IPS-18c (cell line): ENCODE data around the gene STOM.
A peak's percentile ranks its signal among the peaks of the same experiment; 100 is the strongest.
"Not testable (repeated sequence)": the region's sequence is repeated elsewhere in the genome, so short reads cannot be mapped to it uniquely, and the experiment has no call there.

ENCODE experiments used
- H3K4me3 ChIP-seq: 2 replicates; pipeline ENCODE4 v1.7.0; 2013; ENCODE audit warnings: low read depth, mild to moderate bottlenecking, low read length, moderate library complexity; ENCODE audit not compliant: insufficient read depth
- H3K9me3 ChIP-seq: one replicate; pipeline ENCODE4 v1.6.1; 2013; ENCODE audit warnings: mild to moderate bottlenecking, low read length, moderate library complexity; ENCODE audit not compliant: control insufficient read depth, insufficient read depth

Gene STOM, protein sequence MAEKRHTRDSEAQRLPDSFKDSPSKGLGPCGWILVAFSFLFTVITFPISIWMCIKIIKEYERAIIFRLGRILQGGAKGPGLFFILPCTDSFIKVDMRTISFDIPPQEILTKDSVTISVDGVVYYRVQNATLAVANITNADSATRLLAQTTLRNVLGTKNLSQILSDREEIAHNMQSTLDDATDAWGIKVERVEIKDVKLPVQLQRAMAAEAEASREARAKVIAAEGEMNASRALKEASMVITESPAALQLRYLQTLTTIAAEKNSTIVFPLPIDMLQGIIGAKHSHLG

DNA sequence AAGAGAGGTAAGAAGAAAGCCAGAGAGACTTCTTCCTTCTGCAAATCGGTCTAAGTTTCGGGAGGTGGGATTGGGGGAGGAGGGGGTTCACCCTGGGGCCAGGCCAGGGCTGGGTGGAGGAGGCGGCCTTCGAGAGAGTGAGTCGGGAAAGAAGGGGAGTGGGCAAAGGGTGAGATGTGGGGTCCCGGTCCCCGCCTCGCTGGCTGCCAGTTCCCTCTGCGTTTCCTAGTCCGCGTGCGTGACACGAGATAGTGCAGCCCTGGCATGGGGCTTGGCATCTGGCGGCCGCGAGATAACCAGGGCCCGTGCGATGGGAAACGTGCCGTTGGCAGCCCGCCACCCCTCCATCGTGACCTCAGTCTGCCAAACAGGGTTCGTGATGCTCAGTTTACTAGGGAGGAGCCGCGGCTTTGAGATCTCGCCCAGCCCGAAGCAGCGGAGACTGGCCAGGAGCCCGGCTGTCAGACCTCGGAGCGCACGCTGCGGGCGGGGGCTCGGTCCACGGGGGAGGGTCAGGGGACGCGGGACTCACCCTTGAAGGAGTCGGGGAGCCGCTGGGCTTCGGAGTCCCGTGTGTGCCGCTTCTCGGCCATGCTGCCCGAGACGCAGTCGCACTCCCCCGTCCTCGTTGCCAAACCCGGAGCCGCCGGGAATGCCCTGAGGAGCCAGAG lies at the start of gene STOM:
Gene STOM, minus strand, starts transcription at position 656 of the 671 bp plus-strand sequence. Its CDS starts 63 bp downstream, at position 593.
- no peaks in the 10 kb centered on the region for H3K9me3 ChIP-seq
- peak within 1 kb of the TSS; percentile 75 for H3K4me3 ChIP-seq

DNA sequence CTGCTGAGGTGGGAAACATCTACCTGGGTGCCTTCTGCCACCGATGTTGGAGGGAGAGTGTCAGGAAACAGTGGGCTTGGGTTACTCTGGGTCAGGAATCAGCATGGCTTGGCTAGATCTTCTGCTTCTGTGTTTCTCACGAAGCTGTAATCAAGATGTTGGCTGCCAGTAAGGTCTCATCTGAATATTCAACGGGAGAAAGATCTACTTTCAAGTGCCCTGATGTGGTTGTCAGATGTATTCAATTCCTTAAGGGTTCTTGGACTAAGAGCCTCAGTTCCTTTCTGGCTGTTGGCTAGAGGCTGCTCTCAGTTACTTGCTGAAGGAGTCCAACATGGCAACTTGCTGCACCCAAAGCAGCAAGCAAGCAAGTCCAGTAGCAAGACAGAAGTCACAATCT lies 41.9 kb upstream of the STOM start:
- Histone ChIP-seq H3K9me3 (no peaks in the 10 kb centered on the region), H3K4me3 (no peak overlapping the region)

DNA sequence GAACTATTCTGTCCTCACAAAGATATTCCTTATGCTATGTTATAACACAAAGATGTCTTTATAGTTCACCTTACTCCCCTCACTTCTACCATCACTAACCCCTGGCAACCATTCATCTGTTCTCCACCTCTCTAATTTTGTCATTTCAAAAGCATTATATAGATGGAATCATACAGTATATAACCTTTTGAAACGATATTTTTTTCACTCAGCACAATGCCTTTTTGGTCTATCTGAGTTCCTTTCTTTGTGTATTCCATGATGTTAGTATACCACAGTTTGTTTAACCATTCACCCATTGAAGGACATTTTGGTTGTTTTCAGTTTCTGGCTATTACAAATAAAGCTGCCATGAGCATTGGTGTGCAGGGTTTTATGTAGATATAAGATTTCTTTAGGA lies 35.8 kb upstream of the STOM start:
- no peaks in the 10 kb centered on the region for H3K9me3 ChIP-seq
- H3K4me3 ChIP-seq, result no peak overlapping the region

DNA sequence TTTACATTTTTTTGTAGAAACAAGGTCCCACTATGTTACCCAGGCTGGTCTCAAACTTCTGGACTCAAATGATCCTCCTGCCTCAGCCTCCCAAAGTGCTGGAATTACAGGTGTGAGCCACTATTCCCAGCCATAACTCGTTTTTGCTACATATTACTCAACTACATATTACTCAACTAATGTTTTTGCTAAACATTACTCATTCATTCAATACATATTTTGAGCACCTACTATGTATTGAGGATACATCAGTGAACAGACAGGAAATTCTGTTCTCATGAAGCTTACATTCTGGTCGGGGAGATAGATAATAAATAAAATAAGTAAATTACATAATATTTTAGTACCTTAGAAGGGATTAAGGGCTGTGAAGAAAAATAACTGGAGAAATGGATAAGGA lies 34.9 kb upstream of the STOM start:
- H3K4me3 ChIP-seq, result no peak overlapping the region

DNA sequence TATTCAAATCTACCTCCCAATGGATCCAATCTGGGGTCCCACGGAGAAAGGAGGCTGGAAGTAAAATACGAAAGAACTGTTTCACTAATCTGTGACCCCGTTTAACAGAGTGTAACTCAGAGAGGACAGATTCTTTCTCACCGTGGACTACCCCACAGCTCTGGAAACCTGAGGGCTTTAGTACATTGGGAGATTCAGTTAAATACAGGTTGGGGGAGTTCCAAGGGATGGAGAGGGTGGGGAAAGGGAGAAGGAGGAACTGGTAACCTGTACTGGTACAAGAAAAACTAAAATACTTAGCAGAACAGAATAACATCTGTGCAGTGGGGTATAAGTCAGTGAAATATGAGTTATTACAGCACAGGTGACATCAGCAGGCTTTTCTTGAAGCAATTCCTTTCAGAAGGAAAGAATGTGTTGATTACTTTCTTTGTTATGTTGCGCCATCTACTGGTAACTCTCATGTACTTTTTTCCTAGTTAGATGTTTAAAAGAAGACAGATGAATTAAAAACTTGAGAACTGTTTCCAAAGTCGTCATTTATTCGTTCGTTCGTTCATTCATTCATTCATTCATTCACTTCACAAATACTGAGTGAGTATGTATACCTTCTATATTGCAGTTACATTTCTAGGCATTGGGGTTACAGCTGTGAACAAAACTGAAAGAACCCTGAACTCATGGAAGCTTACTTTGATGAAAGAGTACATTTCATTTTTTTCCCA lies 30.0 kb upstream of the STOM start:
- H3K4me3 ChIP-seq, result no peak overlapping the region
- H3K9me3 ChIP-seq, result no peaks in the 10 kb centered on the region

More for the DNA sequence above, 34.9 kb upstream of the STOM start:
- no peaks in the 10 kb centered on the region for H3K9me3 ChIP-seq

DNA sequence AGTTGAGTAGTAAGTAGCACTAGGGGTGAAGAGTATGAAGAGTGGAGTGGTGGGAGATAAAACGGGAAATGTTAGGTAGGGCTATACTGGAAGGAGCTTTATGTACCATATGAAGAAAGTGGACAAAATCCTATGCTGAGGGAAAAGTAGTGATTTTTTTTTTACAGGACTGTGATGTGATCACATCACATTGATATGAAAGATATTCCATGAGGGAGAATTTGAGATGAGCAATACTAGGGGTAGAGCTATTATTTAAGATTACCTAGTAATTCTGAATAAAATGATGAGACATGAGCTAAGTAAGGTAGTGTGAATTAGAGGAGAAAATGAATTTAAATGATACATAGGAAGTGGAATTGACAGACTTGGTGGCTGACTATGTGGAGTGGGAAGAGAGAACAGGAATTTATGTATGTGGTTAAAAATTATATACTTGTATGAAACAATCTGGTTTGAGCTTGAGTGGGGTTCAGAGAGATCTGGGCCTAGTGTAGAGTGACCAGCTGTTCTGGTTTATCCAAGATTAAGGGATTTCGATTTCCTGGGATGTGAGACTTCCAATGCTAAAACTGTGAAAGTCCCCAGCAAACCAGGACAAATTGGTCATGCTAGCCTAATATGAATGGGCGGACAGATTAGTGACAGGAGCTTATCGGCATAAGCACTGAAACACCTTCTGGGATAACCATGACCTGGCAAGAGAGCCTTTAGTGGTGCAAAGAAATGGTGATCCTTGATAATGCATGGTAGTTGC lies 29.3 kb upstream of the STOM start:
- no peaks in the 10 kb centered on the region for H3K9me3 ChIP-seq

DNA sequence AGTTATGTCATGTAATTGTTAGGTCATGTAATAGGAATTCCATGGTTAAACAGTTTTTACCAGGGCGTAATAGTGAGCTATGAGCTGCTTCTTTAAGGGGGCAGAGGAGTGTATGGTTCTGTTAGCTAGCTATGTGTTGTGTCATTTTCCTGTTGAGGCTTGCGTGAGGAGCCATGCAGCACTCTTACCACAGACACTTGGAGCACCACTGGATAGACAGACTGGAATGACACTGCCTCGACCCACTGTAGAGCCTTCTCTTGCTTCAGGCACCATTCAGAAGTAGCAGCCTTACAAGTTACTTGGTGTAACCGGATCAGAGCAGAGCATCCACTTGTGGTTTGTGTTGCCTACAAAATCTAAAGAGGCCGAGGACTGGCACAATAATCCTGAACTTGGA lies 28.3 kb upstream of the STOM start:
- no peaks in the 10 kb centered on the region for H3K9me3 ChIP-seq
- no peak overlapping the region for H3K4me3 ChIP-seq

More for the DNA sequence above, 29.3 kb upstream of the STOM start:
- no peak overlapping the region for H3K4me3 ChIP-seq

DNA sequence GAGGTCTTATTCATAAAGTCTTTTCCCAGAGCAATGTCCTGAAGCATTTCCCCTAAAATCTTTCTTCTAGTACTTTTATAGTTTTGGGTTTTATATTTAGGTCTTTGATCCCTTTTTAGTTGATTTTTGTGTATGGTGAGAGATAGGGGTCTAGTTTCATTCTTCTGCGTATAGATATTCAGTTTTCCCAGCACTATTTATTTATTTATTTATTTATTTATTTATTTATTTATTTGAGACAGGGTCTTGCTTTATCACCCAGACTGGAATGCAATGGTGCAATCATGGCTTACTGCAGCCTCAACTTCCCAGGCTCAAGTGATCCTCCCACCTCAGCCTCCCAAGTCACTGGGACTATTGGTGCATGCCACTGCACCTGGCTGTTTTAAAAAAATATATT lies 27.2 kb upstream of the STOM start:
- H3K9me3 ChIP-seq, H3K4me3 ChIP-seq: not testable (repeated sequence)

DNA sequence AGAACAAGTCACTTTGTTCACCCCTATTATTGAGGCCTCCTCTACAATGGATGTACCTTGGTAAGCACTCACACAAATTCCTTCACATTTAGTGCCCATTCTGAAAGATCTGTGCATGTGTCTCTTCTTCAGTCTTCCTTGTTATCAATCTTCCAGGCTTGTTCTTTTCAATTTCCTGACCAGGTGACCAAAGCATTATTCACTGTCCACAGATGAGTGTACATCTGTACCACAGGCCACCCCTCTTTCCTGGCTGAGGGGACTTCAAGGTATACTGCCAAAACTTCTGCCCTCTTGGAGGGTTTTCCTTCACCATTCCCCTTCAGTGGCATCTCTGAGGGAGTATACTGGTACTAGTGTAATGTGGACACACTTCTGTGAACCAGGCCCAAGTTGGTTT lies 25.5 kb upstream of the STOM start:
- no peaks in the 10 kb centered on the region for H3K9me3 ChIP-seq
- H3K4me3 ChIP-seq, result no peak overlapping the region

DNA sequence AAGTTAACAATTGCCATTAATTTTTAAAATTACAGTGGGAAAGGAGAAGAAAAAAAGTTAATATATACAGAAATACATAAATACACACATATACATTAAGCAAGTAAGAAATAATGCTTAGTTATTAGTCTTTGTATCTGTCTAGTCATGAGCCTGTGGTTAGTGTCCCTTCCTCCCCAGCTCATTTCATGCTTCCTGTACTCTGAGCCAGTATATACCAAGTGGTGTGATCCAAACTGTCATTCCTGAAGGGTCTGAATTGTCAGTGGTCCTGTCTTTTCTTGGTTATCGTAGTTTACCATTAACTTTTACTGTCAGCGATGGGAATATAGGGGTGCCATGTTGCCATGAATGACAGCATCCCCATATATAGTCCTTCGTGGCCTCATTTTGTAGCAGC lies 24.2 kb upstream of the STOM start:
- H3K4me3 ChIP-seq, result no peak overlapping the region
- no peaks in the 10 kb centered on the region for H3K9me3 ChIP-seq

DNA sequence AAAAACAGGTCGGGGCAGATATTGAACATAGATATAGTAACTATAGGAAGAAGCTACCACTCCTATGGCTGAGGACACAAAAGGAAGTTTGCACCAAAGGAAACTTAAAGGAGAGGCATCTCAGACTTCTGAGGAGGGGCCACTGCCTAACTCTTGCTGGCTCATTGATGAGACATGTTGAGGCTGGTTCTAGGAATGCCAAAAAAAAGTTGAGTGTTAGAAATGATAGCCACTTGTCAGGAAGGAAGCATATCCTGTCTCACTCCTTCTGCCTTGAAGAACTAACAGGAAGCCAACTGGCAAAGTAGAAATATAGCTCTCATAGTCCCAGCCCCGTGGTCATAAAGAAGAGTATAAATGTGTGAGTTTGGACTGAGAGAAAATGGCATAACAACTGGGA lies 23.3 kb upstream of the STOM start:
- H3K4me3 ChIP-seq, result no peak overlapping the region
- H3K9me3 ChIP-seq, result no peaks in the 10 kb centered on the region

DNA sequence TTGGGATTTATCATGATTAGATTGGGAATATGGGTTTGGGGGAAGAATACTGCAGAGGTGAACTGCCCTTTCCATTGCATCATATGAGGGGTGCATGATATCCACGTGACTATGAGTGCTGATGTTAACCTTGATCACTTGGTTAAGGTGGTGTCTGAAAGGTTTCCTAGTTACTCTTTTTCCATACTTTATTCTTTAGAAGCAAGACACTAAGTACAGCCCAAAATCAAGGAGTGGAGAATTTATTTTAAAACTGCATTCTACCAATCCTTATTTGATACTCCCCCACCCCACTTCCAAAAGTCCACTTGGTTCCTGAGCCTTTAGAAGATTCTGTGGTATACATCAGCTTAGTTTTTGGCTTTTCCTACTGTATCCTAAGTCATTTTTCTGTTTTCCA lies 20.3 kb upstream of the STOM start:
- no peak overlapping the region for H3K4me3 ChIP-seq

DNA sequence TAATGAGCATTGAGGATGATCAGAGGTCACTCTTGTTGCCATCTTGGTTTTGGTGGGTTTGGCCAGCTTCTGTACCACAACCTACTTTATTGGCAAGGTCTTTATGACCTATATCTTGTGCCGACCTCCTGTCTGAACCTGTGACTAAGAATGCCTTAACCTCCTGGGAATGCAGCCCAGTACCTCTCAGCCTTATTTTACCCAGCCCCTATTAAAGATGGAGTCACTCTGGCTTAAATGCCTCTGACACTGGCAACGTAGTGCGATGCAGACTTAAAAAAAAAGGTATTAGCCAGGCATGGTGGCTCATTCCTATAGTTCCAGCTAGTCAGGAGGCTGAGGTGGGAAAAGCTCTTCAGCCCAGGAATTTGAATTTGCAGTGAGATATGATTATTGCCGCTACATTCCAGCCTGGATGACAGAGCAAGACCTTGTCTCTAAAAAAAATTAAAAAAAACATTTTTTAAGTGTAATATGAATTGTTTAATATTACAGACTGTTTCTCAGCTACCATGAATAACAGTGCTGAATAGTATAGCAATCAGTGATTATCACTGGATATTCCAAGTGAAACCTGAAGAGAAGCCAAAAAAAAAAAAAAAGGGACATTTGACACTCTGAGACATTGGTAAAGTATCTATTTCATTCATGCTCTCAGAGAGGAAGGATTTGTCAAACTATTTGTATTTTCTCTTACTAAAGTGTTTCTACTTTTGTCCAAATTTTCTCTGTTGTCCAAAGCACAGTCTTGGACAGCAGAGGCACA lies 18.3 kb upstream of the STOM start:
- H3K4me3 ChIP-seq, result no peak overlapping the region
- H3K9me3 ChIP-seq, result no peaks in the 10 kb centered on the region

More for the DNA sequence above, 20.3 kb upstream of the STOM start:
- H3K9me3 ChIP-seq, result no peaks in the 10 kb centered on the region

DNA sequence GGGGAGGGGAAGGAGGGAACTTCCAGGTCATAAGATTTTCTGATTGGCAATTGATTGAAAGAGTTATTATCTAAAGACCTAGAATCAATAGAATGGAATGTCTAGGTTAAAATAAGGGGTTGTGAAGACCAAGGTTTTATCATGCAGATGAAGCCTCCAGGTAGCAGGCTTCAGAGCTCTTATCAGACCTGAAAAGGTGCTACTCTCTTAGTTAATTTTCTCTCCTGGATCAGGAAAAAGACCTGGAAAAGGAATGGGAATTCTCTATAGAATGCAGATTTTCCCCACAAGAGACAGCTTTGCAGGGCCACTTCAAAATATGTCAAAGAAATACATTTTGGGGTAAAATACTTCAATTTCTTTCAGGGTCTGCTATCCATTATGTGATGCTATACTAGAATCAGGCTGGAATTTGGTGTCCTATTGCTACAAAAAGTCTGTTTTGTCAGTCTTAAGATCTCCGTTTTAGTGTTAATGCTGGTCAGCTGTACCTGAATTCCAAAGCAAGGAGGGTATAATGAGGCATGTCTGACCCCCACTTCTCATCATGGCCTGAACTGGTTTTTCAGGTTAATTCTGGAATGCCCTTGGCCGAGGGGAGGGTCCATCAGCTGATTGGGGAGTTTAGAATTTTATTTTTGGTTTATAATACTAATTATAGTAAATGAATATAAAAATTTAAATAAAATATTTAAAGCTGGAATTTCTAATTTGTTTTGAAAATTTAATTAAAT lies 16.6 kb upstream of the STOM start:
- H3K4me3 ChIP-seq, result no peak overlapping the region
- H3K9me3 ChIP-seq, result no peaks in the 10 kb centered on the region

DNA sequence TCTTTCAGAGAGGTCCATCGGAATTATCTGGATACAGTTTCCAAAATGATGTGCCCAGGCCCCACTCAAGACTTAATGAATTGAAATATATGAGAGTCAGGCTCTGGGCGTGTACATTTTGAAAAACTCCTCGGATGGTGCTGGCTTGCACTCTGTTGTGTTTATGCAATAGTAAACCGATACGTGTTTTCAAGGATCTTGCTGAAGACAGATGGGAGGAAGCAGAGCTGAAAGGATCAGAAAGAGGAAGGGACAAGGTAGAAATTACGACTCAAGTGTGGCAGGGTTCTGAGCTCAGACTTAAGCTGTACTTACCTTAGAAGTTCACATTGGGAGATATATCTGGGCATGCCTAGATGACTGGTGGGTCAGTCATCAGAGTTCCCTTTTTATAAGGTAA lies 13.7 kb upstream of the STOM start:
- Histone ChIP-seq H3K9me3 (no peaks in the 10 kb centered on the region), H3K4me3 (no peak overlapping the region)

DNA sequence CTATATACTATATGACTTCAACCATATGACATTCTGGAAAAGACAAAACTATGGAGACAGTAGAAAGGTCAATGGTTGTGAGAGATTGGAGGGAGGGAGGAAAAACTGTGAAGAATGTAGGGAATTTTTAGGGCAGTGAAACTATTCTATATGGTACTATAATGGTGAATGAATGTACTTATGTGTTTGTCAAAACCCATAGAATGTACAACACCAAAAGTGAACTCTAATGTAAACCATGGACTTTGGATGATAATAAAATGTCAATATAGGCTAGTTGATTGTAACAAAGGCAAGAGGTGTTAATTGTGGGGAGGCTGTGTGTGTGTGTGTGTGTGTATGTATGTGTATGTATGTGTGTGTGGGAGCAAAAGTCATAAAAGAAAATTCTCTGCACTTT lies 10.8 kb upstream of the STOM start:
- H3K4me3 ChIP-seq, result no peak overlapping the region
- H3K9me3 ChIP-seq, result no peaks in the 10 kb centered on the region
